HTR-8/SVneo (cell line): ENCODE results near the gene MYO5B.
"Not testable (repeated sequence)": the region's sequence is repeated elsewhere in the genome, so short reads cannot be mapped to it uniquely, and the experiment has no call there.

Experiments used
- DNase-seq: peaks from one replicate; pipeline ENCODE4 v3.0.0; 2011; ENCODE audit warnings: low spot score, mixed read lengths; ENCODE audit not compliant: insufficient read length
- FAIRE-seq: peaks from 2 replicates; lab custom pipeline; 2011; peaks lifted over from hg19 to GRCh38; lab: Jason Lieb, UNC

Gene MYO5B

GRCh38 chr18:49849331-49850217 lies 345.4 kb downstream of the MYO5B start:
- peak; percentile 90 for DNase-seq
- peak; percentile 68 for FAIRE-seq

GRCh38 chr18:49848115-49848514 lies 346.8 kb downstream of the MYO5B start:
- FAIRE-seq (no peak), DNase-seq (no peak)

GRCh38 chr18:49847524-49847923 lies 347.4 kb downstream of the MYO5B start:
- FAIRE-seq = no peak

GRCh38 chr18:49846718-49847470 lies 348.1 kb downstream of the MYO5B start:
- DNase-seq (no peak), FAIRE-seq (no peak)

More at GRCh38 chr18:49847524-49847923, 347.4 kb downstream of the MYO5B start:
- DNase-seq = no peak

GRCh38 chr18:49846361-49846662 lies 348.6 kb downstream of the MYO5B start:
- FAIRE-seq (no peak), DNase-seq (no peak)

GRCh38 chr18:49845629-49846360 lies 349.2 kb downstream of the MYO5B start:
- no peak for FAIRE-seq
- DNase-seq = no peak

- FAIRE-seq = no peak
- DNase-seq = no peak
Measured at GRCh38 chr18:49844903-49845302, 350.0 kb downstream of the MYO5B start.

GRCh38 chr18:49843778-49844625 lies 350.9 kb downstream of the MYO5B start:
- DNase-seq (no peak), FAIRE-seq (no peak)

- DNase-seq = no peak
- FAIRE-seq = no peak
Measured at GRCh38 chr18:49843131-49843530, 351.8 kb downstream of the MYO5B start.

- DNase-seq (no peak), FAIRE-seq (no peak)
Measured at GRCh38 chr18:49842656-49843055, 352.3 kb downstream of the MYO5B start.

GRCh38 chr18:49841236-49842217 lies 353.4 kb downstream of the MYO5B start:
- FAIRE-seq = no peak
- no peak for DNase-seq

GRCh38 chr18:49839012-49839411 lies 355.9 kb downstream of the MYO5B start:
- DNase-seq = no peak
- no peak for FAIRE-seq

GRCh38 chr18:49838381-49838780 lies 356.6 kb downstream of the MYO5B start:
- FAIRE-seq (no peak), DNase-seq (no peak)

- FAIRE-seq (no peak), DNase-seq (no peak)
Measured at GRCh38 chr18:49837889-49838288, 357.1 kb downstream of the MYO5B start.

- not testable (repeated sequence) for DNase-seq, FAIRE-seq
Measured at GRCh38 chr18:49837316-49837835, 357.6 kb downstream of the MYO5B start.

GRCh38 chr18:49835405-49835804 lies 359.5 kb downstream of the MYO5B start:
- FAIRE-seq (no peak), DNase-seq (no peak)

GRCh38 chr18:49834258-49834657 lies 360.7 kb downstream of the MYO5B start:
- DNase-seq (no peak), FAIRE-seq (no peak)

GRCh38 chr18:49833814-49834213 lies 361.1 kb downstream of the MYO5B start:
- no peak for FAIRE-seq
- no peak for DNase-seq
